HG03558 (cell line): ENCODE results near the gene ANGPTL2.

Source experiments
- ATAC-seq: cut with Tn5 transposase; IDR thresholded peaks from one replicate; pipeline ENCODE4 v1.9.1; 2021; ENCODE audit warnings: moderate number of reproducible peaks; ENCODE audit not compliant: unreplicated experiment; ENCODE audit errors: extremely low read depth

The ANGPTL2 gene

DNA sequence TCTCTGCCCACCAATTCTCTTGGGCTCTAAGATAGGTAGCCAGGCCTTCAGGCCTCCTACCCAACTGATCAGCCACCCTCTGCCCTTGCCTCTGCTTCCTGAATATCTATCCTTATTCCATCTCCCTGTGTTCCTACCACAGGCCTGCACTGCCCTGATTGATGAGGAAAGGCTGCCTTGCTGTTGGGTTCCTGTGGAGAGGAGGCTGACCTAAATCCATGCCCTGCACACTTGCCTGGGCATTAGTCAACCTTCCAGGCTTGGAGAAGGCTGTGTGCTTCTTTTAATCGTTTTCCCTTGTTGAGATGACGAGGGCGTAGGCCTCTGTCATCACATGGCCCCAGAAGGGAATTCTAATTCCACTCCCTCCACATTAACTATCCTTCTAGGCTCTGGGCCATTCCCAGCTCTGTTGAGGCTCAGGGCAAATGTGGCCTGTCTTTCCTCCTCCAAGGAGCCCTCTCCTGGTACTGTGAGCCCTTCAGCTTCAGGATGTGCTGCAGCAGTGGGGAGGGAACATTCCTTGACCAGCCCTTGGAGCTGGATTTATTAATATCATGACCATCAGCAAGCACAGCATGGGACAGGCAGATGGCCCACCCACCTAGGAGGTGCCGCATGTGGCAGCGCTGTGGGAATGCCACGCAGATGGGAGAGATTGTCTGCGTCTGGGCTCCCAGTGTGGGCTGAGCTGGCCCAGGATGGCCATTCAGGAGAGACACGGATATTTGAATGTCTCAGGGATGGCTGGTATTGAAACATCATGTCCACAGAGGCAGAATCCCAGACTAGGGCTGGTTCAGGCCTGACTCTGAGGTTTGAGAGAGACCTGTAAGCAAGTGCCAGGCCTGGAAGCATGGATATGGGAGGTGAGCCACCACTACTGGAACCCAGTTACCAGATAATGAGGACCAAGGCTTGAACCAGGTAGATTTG lies 40.9 kb downstream of the ANGPTL2 start:
- ATAC-seq: no peak

DNA sequence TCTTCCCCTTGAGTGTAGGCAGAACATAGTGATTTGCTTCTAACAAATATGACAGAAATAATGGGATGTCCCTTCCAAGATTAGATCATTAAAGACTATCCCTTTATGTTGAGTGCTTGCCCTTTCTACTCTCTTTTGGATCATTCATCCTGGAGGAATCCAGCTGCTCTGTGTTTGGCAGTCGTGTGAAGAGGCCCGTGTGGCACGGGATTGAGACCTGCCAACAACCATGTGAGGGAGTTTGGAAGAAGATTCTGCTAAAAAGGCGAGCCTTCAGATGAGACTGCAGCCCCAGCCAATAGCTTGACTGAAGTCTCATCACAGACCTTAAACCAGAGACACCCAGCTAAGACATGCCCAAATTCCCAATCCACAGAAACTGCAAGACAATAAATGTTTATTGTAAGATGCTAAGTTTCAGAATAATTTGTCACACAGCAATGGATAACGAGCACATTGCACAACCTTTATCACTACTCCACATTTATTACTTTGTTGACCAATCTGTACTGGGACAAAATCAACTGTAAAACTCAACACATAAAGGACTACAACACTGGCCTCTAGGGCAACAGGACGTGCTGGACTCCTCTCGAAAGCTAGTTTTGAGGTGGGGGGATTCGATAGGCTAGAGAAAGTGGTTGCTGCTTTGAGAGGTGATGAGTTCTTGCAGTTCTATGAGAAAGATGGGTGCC lies 42.8 kb downstream of the ANGPTL2 start:
- no peak for ATAC-seq

DNA sequence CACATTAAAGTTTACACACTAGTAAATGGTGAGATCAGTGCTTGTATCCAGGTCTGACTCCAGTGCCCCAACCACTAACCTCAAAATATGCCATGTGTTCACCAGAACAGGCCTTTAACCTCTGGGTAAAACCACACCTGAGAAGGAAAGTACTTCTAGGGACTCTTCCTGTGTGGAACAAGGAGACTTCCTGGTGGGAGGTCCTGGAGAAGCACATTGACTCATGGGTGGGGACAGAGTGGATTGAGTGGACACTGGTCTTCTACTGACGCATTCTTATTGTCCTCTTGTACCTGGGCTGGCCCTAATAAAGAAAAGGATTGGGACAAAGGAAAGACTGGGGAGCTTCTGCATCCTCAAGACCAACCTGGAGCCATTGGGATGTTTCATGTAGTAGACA lies 43.4 kb downstream of the ANGPTL2 start:
- ATAC-seq: no peak

DNA sequence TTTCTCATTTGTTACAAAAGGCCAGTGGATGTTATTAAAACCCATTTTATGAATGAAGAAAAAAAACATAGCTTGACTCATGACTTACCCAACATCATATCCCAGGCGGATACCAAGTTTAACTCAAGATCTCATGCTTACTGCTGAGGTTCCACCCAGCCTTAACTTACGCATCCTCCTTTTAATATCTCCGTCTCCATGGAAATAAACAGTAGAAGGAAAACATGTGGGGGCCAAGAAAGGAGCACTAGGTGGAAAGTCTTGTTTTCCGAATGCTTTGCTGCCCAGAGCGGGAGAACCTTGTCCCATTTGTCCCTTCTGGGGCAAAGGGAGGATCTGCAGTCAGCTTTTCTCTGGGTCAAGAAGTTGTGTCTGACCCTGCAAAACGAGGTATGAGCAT lies 44.1 kb downstream of the ANGPTL2 start:
- no peak for ATAC-seq

DNA sequence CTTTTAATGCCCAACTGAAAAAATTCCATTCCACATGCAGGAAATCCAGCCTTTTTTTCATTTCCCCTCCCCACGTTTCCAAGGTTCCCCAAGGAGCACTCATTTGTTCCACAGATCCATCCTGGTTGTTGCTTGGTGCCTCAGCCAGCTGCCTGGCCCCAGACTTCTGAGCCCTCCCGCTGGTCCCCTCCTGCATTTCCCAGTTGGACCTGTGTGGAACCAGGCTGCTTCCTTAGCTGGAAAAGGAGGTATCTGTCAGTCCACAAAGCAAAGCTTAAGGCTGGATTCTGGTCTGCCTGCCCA lies 44.8 kb downstream of the ANGPTL2 start:
- no peak for ATAC-seq

DNA sequence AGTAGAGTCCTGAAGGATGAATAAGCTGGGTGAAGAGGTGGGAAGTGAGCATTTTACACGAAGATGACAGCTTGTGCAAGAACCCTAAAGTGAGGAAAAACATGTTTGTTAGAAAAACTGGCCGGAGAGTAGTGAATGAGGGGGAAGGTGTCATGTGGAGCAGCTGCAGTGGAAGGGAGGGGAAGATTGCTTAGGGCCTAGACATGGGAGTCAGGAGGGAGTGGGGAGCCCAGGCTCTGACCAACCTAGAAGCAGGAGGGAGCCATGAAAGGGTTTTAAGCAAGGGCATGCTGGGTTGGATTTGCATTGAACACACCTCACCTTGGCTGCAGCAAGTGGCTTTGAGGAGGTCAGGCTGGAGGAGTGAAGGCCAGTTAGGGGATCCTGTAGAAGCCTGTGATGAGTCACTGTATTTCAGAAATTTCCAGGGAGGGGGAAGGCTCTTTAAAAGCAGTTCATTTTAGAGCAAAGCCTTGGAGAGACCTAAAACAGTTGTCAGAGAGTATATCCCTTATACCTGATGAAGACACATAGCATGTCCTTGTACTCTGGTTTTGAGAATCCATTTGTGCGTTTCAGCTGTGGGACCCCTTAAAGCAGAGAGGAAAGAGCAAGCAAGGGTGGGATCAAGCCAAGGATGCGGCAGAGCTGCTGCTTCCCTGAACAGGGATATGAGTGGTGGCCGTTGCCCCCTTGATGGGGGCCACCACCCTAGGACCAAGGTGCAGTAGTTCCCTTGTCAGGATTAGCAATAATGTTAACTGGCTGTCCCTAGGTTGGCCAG lies 45.4 kb downstream of the ANGPTL2 start:
- no peak for ATAC-seq

DNA sequence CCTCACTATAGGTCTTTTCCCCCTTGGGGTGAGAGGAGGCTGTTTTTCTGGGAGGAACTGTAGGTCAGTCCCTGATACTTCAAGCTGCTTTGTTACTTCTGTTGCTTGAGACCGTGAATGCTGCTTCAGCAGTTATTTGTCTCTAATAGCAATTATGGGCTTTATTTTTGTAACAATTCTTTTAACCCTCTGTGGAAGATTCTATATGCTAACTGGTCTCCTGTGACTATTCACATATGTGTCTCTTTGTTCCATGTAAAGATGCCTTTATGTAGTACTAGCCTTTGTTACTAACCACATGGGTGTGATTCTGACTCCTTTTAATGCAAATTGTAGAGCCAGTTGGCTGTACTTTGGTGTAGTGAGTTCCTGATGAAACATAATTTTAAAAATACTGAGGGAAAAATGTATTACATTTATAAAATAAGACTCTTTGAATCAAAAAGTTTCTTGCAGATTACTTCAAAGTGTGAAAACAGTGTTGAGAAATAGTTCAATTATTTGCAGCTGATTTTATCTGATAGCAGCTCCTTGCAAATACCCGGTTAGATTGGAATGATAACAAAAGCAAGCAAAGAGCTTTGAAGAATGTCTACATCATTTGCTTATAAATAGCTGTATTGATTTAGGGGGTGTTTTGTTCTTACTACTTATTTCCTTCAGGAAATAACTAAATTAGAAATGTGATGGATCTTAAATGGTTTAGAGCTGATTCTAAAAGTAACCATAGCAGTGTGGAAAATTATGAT lies 46.6 kb downstream of the ANGPTL2 start:
- no peak for ATAC-seq

DNA sequence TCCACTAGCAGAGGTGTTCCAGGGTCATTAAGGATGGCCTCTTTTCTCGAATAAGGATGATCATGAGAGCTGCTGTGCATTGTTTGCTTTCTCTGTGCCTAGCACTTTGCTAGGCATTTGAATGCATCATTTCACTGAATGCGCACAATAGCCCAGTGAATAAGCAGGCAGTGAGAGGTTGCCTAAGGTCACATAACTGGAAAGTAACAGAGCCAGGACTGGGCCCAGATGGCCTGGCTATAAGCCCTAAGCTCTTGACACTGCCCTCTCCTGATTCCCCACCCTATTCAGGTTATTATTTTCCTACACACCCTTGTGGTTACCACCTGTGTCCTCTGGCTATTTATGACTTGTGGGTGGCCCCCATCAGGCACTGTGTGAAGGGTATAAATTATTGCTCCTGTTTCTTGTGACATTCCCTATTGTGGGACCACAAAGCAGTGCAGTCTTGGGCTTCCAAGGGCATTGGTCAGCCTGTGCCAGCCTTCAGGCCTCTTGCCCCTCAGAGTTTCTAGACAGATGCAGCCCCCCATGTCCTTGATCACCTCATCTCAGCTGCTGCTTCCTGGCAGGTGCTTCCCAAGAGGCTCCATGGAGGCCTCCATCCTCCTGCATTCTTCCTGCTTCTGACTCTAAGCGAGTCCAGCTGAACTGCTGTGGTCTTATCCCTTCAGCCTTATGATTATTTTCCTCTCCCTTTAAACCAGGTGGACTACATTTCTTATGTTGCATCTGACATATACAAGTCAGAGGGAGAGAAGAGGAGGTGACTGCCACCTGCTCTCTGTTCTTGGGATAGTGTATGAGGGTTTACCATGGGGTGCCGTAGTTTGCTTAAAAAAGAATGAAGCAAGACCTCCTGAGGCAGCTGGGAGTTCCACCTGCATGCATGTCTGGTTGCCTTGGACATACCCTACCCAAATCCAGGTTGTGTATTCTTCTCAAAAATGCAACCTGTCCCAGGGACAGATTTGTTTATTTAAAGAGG lies 47.6 kb downstream of the ANGPTL2 start:
- ATAC-seq: no peak

DNA sequence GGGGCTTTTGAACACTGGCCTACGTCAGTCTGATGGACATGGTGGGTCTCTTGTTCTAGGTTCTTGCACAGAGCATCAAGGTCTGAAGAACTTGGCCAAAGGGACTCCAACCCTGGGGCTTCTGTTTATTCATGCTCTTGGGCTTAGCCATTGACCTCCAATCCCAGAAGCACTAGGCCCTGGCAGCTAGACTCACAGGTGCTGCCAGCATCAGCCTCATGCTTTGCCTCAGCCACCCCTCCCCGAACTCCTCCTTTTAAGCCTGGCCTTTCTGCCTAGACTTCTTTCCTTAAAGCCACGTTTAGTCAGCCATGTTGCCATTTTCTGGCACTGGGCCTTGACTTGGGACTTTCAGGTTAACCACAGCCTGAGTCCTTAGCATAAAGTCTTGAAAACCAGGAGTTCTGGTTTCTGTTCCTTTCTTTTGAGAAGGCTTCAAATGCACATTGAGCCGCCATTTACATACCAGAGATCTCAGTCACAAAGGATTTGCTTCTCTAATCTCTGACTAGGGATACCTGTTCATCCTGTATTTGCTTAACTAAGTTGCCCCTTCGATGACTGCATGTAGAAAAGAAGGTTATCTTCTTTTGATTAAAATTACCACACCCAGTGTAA lies 54.7 kb downstream of the ANGPTL2 start:
- no peak for ATAC-seq

DNA sequence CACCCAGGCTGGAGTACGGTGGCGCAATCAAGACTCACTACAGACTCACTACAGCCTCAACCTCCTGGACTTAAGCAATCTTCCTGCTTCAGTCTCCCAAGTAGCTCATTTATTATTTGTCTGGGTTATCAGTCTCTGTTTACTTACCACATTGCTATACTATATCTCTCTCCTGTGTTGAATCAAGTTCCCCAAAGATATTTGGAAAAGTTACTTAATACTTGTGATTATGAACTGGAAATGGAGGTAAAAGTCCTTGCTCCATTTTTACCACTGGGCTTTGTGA lies 55.6 kb downstream of the ANGPTL2 start:
- ATAC-seq: no peak

DNA sequence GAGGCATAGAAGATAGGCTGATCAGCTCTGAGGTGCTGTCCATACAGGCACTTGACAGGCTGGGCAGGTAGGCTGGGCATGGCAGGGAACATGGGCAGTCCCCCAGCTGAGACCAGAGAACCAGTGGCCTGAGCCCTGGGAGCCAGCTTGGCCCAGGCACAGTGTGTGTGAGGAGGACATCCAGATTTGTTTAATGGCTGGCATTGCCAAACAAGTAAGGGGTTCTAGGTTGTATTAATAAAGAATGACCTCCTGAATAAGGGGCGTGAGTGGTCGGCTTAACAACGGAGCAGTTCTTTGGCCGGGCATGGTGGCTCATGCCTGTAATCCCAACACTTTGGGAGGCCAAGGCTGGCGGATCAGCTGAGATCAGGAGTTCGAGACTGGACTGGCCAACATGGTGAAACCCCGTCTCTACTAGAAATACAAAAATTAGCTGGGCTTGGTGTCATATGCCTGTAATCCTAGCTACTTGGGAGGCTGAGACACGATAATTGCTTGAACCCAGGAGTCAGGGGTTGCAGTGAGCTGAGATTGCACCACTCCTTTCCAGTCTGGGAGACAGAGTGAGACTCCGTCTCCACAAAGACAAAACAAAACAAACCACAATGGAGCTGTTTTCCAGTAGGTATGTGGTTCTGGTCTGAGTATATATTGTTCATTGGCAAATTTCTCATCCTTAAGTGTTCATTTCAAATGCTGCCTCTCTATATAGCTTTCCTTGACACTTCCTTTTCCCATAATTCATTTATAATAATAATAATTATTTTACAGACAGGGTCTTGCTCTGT lies 56.2 kb downstream of the ANGPTL2 start:
- no peak for ATAC-seq

DNA sequence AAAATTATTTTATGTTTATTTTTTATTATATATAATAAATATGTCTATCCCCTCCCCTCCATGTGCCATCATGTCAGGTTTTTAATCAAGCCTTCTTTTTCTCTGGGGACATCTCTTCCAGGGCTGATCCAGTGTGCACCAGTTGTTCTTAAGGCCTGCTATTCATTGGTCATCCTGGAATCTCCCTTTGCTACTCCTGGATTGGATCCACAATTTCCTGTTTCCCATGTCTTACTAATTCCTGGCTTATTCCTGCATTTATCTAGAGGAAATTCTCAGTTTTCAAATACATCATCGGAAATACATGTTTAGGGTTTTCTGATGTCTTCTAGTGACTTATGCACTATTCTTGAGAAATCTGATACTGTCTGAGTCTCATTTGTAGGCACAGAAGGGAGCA lies 56.8 kb downstream of the ANGPTL2 start:
- no peak for ATAC-seq

DNA sequence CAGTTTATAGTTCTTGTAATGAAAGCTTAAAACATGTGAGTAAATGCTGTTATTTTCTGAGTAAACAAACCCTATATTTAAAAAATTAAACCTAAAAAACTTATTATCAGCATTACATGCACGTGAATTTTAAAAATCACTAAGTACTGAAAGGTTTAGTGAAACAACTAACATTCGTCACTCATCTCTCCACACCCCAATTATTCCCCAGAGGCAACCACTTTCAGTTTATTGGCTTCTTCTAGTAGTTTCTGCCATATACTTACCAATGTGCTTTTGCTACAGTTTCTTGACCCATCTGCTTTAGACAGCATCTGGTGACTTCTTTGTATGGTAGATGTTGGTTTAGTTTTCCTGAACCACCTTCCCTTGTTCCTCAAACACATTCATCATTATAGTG lies 58.1 kb downstream of the ANGPTL2 start:
- ATAC-seq: no peak

DNA sequence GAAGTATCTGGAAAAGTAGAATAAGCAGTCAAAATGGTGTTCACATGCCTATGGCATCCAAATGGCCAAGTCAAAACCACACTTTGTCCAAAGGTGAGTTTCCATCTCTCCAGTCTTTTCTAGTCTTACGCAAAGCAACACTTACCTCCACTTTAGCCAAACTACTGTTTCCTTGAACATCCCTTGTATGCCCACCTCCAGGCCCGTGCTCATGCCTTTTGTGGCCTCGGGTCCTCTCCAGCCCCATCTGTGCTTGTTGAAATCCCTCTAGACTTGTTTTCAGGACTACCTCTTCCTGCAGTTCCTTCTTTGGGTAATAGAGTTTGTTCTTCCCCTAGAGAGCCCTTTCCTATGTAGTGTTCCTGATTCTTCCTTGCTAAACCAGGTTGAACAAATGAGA lies 61.0 kb downstream of the ANGPTL2 start:
- no peak for ATAC-seq

DNA sequence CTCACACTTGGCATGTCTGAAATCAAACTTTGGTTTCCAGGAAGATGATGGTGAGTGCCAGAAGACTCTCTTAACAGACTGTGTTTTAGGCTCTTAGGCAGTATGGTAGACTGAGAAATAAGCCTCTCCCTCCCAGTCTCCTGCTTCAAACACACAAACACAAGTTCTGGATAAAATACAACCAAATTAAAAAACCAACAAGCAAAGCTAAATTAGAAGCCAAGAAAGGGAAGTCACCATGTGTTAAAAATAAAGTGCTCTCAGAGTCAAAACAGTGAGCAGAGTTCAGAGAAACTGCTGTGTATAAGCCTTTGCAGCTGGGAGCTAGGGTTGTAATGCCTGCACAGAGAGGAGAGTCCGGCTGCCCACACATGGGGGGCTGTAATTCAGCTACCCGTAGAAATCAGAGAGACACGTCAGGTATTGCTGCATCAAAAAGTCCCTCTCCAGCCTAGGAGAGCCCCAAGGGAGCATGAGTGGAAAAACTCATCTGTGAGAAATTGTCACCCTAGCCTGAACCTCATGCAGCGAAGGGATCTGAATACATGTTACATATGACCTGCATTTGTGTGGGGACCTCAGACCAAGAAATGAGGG lies 62.6 kb downstream of the ANGPTL2 start:
- no peak for ATAC-seq

DNA sequence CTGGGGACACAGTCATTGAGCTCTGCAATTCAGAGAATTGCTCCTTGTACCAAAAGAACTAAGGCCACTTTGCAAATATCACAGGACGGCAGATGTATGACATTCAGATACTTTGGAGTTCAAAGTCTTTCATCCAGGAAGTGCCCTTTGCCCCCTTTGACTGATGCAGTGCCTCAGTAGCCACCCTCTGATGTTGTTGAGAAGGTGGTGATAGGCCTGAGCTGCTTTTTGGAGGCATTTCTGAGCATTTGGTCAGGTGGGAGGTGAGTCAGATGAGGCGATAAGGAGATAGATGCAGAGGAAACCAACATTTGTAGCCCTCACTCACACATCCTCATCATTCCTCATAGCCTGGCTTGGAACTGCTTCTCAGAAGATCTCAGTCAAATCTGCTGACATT lies 63.4 kb downstream of the ANGPTL2 start:
- no peak for ATAC-seq

DNA sequence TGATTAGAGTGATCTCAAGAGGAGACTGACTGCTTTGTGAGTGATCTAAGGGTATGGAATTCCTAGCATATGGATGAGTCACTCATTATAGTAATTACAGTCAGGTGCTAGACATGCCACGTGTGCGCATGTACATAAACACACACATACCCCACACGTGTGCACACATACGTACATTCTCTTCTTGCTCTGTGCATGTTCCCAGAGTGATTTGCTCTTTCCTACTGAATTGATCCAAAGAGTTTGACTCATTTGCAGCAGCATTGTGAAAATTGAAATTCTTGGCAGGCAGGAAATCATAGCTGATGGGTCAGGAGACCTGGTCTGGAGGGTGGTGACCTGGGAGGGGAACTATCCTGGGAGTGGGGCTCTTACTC lies 63.8 kb downstream of the ANGPTL2 start:
- ATAC-seq: no peak
